T-cell (primary cell): ENCODE results near the gene HOXA7. TPM values are rescaled to one million over a fixed set of nuclear protein-coding genes. Genes with fewer than 3 reads are reported as not detected.

Experiments used
- ATAC-seq, 4 experiments: fragments of 200-7000 bp in 3 of 4; fragments of 150-1000 bp in 1 of 4; cut with Tn5 transposase; replicated peaks in 1 of 4; 1 replicate in 3 of 4; 2 replicates in 1 of 4; pipeline ENCODE4 v1.10.0; 2021; ENCODE audit warnings: moderate library complexity in 3 of 4, mild to moderate bottlenecking in 2 of 4, moderate number of reproducible peaks in 1 of 4
- CTCF ChIA-PET, 2 donors: fragments of 300-600 bp; sonication (Branson Sonifier 250); formaldehyde crosslinking; loops; one replicate each; lab custom pipeline; 2022; ENCODE audit warnings: antibody characterized with exemption in 2 of 2; lab: Charles Lee
- POLR2A ChIA-PET, 2 donors: fragments of 300-600 bp; sonication (Branson Sonifier 250); formaldehyde crosslinking; loops; one replicate each; lab custom pipeline; 2022; ENCODE audit warnings: antibody characterized with exemption in 2 of 2; lab: Charles Lee
- DNase-seq, 35 experiments: peaks; one replicate each; pipeline versions ENCODE4 v3.0.0 to v3.0.0-alpha.2; 2013 to 2023
- H3K27ac ChIP-seq: one replicate; pipeline ENCODE4 v1.5.1; 2013; ENCODE audit warnings: low read length
- H3K27me3 ChIP-seq, 2 experiments: replicated peaks in 1 of 2; 1 replicate in 1 of 2; 2 replicates in 1 of 2; pipeline versions ENCODE4 v1.6.1 to v1.7.0; 2013; ENCODE audit warnings: low read length in 1 of 2, mixed read lengths in 1 of 2; ENCODE audit not compliant: control insufficient read depth in 2 of 2, insufficient read depth in 2 of 2; ENCODE audit errors: extremely low read depth in 1 of 2
- H3K36me3 ChIP-seq, 2 donors: 1 replicate in 1 of 2; 2 replicates in 1 of 2; pipeline versions ENCODE4 v1.6.1 to v1.7.0; 2013; ENCODE audit warnings: low read length in 1 of 2; ENCODE audit not compliant: control insufficient read depth in 2 of 2, insufficient read depth in 1 of 2; ENCODE audit errors: extremely low read depth in 1 of 2
- H3K4me1 ChIP-seq, 2 experiments: 1 replicate in 1 of 2; 2 replicates in 1 of 2; pipeline versions ENCODE4 v1.6.1 to v1.7.0; 2013; ENCODE audit warnings: low read length in 2 of 2, mixed read lengths in 1 of 2; ENCODE audit not compliant: insufficient read depth in 2 of 2, control insufficient read depth in 1 of 2; ENCODE audit errors: extremely low read depth in 1 of 2
- H3K4me3 ChIP-seq, 2 donors: 1 replicate in 1 of 2; 2 replicates in 1 of 2; pipeline versions ENCODE4 v1.5.1 to v1.7.0; 2013; ENCODE audit warnings: mild to moderate bottlenecking in 2 of 2, low read length in 1 of 2, moderate library complexity in 1 of 2; ENCODE audit not compliant: control insufficient read depth in 1 of 2; ENCODE audit errors: extremely low read depth in 1 of 2
- H3K9me3 ChIP-seq: 2 replicates; pipeline ENCODE4 v1.7.0; 2013
- H3K27ac Mint-ChIP-seq, 2 donors: one replicate each; pipeline ENCODE4 v1.8.0; 2020 to 2021; ENCODE audit warnings: mild to moderate bottlenecking in 2 of 2, mixed read lengths in 2 of 2
- H3K27me3 Mint-ChIP-seq, 2 donors: one replicate each; pipeline ENCODE4 v1.8.0; 2021 to 2022; ENCODE audit warnings: mixed read lengths in 2 of 2
- H3K36me3 Mint-ChIP-seq: one replicate; pipeline ENCODE4 v1.8.0; 2021; ENCODE audit warnings: mixed read lengths
- H3K4me1 Mint-ChIP-seq, 3 donors: one replicate each; pipeline ENCODE4 v1.8.0; 2020 to 2022; ENCODE audit warnings: mixed read lengths in 3 of 3, mild to moderate bottlenecking in 1 of 3
- H3K4me3 Mint-ChIP-seq, 3 donors: one replicate each; pipeline ENCODE4 v1.8.0; 2020 to 2022; ENCODE audit warnings: mild to moderate bottlenecking in 3 of 3, mixed read lengths in 3 of 3, moderate library complexity in 3 of 3
- H3K9me3 Mint-ChIP-seq, 3 donors: one replicate each; pipeline ENCODE4 v1.8.0; 2020 to 2022; ENCODE audit warnings: mixed read lengths in 3 of 3
- WGBS: methylation state at CpG from one replicate; pipeline ENCODE4 v1.1.5; 2013; ENCODE audit warnings: missing lambda C conversion rate; ENCODE audit not compliant: insufficient coverage; 5-methylcytosine and 5-hydroxymethylcytosine counted together
- total RNA-seq, 35 experiments: library from RNA in 6 of 35; stranded (reverse) in 6 of 35; fragments of 120-200 nt in 1 of 35; gene quantifications; one replicate each; pipeline versions ENCODE4 v1.2.1 to v1.2.4 and lab custom pipeline; 2013 to 2026

HOXA7 gene
- total RNA-seq, 5 donors from 2014 or later (not counting 1 experiment from before 2014, with no cell fraction given) = 0.67 TPM; not detected in 4

DNA sequence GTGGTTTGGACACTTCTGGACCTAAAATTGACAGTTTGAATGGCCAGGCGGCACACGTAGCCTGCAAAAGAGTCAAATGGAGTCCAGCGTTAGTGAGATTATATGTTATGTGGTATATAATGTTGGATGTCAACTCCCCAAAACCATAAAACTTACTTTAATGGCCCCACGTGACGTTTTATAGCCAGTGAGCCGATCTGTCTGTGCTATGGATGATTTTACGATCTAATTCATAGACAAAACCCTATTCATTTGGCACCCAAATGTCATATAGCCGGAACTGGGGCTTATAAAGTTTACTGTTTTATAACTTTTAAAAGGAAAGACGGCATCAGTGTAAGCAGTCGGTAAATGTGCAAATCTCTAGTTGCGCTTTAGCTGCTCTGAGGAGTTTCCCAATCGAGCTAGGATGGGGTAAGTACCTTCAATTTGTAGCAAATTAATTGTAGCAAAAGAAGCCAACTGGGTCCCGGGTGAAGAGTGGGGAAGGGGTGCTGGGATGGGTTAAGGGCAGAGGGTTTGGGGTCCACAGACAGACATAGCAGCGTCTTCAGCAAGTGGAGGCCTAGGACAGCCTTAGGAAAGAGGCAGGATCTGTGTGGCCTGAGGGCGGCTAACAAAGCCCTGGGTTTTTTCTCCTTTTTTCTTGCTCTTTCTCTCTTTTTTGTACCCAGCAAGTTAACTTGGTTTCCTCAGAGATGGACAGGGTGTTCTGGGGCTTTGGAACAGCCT lies 16.2 kb downstream of the HOXA7 start:
- Histone ChIP-seq H3K9me3 (no peaks in the 10 kb centered on the region), H3K27me3 (peaks cover 0 to 53% of the 10 kb centered on the region in 2 experiments), H3K27ac (no peak overlapping the region), H3K36me3 (no peaks in the 10 kb centered on the region), H3K4me3 (no peak overlapping the region), H3K4me1 (peaks cover 0 to 8% of the 10 kb centered on the region in 2 experiments)
- ChIA-PET CTCF (no interaction called here), POLR2A (no interaction called here)
- Mint-ChIP-seq H3K27me3 (peaks cover 38 to 64% of the 10 kb centered on the region in 2 donors), H3K4me3 (no peak overlapping the region), H3K27ac (no peak overlapping the region), H3K36me3 (no peaks in the 10 kb centered on the region), H3K9me3 (no peaks in the 10 kb centered on the region), H3K4me1 (peaks cover 0 to 10% (median 2%) of the 10 kb centered on the region in 3 donors)
- ATAC-seq = no peak
- 92% methylated on average over 5 of the region's 15 CpGs for WGBS
- no peak for DNase-seq

- H3K9me3 Mint-ChIP-seq = no peaks in the 10 kb centered on the region
- Histone ChIP-seq H3K36me3 (no peaks in the 10 kb centered on the region), H3K27me3 (peaks cover 0 to 46% of the 10 kb centered on the region in 2 experiments), H3K9me3 (no peaks in the 10 kb centered on the region), H3K4me1 (peaks cover 0 to 16% of the 10 kb centered on the region in 2 experiments), H3K4me3 (no peak overlapping the region), H3K27ac (no peak overlapping the region)
- CTCF ChIA-PET = no interaction called here
- WGBS = 98% methylated on average over 42 of the region's 53 CpGs
- H3K27me3 Mint-ChIP-seq = peaks cover 41 to 66% of the 10 kb centered on the region in 2 donors
- no peak overlapping the region for H3K4me3 Mint-ChIP-seq
- DNase-seq = no peak
- H3K27ac Mint-ChIP-seq = no peak overlapping the region
- H3K36me3 Mint-ChIP-seq = no peaks in the 10 kb centered on the region
- no peak for ATAC-seq
- H3K4me1 Mint-ChIP-seq = peaks cover 0 to 15% (median 3%) of the 10 kb centered on the region in 3 donors
- POLR2A ChIA-PET = no interaction called here
Observed at GRCh38 chr7:27139334-27140125, 16.9 kb downstream of the HOXA7 start.

- ChIA-PET POLR2A (no interaction called here), CTCF (no interaction called here)
- no peaks in the 10 kb centered on the region for H3K36me3 Mint-ChIP-seq
- Histone ChIP-seq H3K27me3 (peaks cover 0 to 40% of the 10 kb centered on the region in 2 experiments), H3K9me3 (no peaks in the 10 kb centered on the region), H3K27ac (no peak overlapping the region), H3K36me3 (no peaks in the 10 kb centered on the region), H3K4me1 (peaks cover 0 to 18% of the 10 kb centered on the region in 2 experiments), H3K4me3 (no peak overlapping the region)
- DNase-seq (no peak), ATAC-seq (no peak)
- no peak overlapping the region for H3K4me3 Mint-ChIP-seq
- peaks cover 0 to 15% (median 4%) of the 10 kb centered on the region in 3 donors for H3K4me1 Mint-ChIP-seq
- H3K27ac Mint-ChIP-seq = no peak overlapping the region
- peaks cover 37 to 66% of the 10 kb centered on the region in 2 donors for H3K27me3 Mint-ChIP-seq
- no peaks in the 10 kb centered on the region for H3K9me3 Mint-ChIP-seq
- WGBS = 98% methylated on average over 8 of the region's 11 CpGs
Observed at GRCh38 chr7:27138985-27139333, 17.5 kb downstream of the HOXA7 start.

- no peaks in the 10 kb centered on the region for H3K36me3 ChIP-seq
- Mint-ChIP-seq H3K9me3 (no peaks in the 10 kb centered on the region), H3K27me3 (peaks cover 41 to 68% of the 10 kb centered on the region in 2 donors), H3K36me3 (no peaks in the 10 kb centered on the region), H3K27ac (no peak overlapping the region), H3K4me3 (no peak overlapping the region), H3K4me1 (peaks cover 0 to 15% (median 4%) of the 10 kb centered on the region in 3 donors)
- ATAC-seq = no peak
- H3K27me3 ChIP-seq = peaks cover 0 to 38% of the 10 kb centered on the region in 2 experiments
- DNase-seq = no peak
- POLR2A ChIA-PET = no interaction called here
- CTCF ChIA-PET = no interaction called here
- H3K9me3 ChIP-seq = no peaks in the 10 kb centered on the region
- H3K27ac ChIP-seq = no peak overlapping the region
- no CpG with 5 or more reads among the region's 1 CpG for WGBS
- H3K4me1 ChIP-seq = peaks cover 0 to 18% of the 10 kb centered on the region in 2 experiments
- H3K4me3 ChIP-seq = no peak overlapping the region
Observed at GRCh38 chr7:27138472-27138871, 18.0 kb downstream of the HOXA7 start.

DNA sequence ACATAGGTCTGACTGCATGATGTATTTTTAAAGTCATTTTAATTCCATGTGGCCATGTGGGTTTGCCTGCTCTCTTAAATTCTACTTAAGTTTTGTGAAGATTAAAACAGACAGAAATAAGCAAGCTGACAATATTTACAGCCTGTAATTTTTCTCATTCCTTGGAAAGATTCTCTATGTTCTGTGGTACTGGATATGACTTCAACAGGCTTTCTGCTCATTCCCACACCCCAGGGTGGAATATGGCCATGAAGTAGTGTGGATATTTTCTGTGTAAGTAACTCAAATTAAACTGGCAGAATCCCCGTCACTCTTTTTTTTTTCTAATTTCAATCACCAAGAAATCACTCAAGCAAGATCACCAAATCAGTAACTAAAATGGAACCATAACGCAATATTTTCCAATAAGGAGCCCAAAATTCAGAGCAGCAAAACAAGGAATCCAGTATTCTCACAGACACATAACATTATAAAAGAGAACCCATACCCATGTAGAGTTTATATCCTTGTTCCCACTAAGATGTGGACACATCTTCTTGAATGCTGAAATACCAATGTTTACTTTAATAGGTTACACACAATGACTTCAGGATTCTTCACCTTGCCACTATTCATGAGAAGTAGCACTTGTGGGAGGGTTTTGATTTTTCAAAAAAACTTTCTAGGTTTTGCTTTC lies 18.7 kb downstream of the HOXA7 start:
- CTCF ChIA-PET = interaction anchor here in 1 of 2 donors (0.5 kb wide), 2 partner anchors 467 to 1909 kb away, joined by 3 to 10 read pairs; partner anchors contain the start of gene NPVF
- ATAC-seq (no peak), DNase-seq (no peak)
- Mint-ChIP-seq H3K27ac (no peak overlapping the region), H3K4me3 (no peak overlapping the region), H3K27me3 (peaks cover 40 to 72% of the 10 kb centered on the region in 2 donors), H3K4me1 (peaks cover 0 to 15% (median 4%) of the 10 kb centered on the region in 3 donors), H3K36me3 (no peaks in the 10 kb centered on the region), H3K9me3 (no peaks in the 10 kb centered on the region)
- Histone ChIP-seq H3K27me3 (peaks cover 0 to 36% of the 10 kb centered on the region in 2 experiments), H3K36me3 (no peaks in the 10 kb centered on the region), H3K4me1 (peaks cover 0 to 18% of the 10 kb centered on the region in 2 experiments), H3K4me3 (no peak overlapping the region), H3K9me3 (no peaks in the 10 kb centered on the region), H3K27ac (no peak overlapping the region)
- WGBS = 100% methylated on average over 1 of the region's 2 CpGs
- POLR2A ChIA-PET = no interaction called here

DNA sequence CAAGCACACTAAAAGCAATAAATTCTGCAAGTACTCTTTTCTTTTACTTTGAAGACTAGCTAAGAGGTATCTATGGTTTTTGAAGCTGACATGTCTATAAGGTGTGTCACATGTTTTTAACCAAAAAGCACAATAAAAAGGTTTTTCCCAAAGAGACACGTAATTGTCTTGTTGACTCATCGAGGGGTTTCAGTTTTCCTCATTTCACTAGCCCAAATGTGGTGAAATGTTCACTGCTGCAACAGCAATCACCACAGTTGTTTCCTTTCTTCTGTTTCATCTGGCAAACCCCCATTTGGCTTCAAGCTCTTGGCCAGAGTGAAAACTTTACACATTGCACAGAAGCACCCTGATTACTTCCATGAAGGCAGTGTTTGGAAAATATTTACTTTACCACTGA lies 22.1 kb downstream of the HOXA7 start:
- 0% methylated on average over 1 of the region's 2 CpGs for WGBS
- DNase-seq (no peak), ATAC-seq (no peak)
- Mint-ChIP-seq H3K27me3 (peaks cover 29 to 63% of the 10 kb centered on the region in 2 donors), H3K36me3 (no peaks in the 10 kb centered on the region), H3K4me1 (peaks cover 0 to 15% (median 4%) of the 10 kb centered on the region in 3 donors), H3K9me3 (no peaks in the 10 kb centered on the region), H3K4me3 (no peak overlapping the region), H3K27ac (no peak overlapping the region)
- no peaks in the 10 kb centered on the region for H3K36me3 ChIP-seq
- ChIA-PET CTCF (interaction anchor here in 1 of 2 donors (1.0 to 1.3 kb wide), 2 partner anchors 14 to 469 kb away, joined by 3 to 4 read pairs; no protein-coding TSS in a partner anchor), POLR2A (no interaction called here)
- H3K27me3 ChIP-seq = peaks cover 0 to 25% of the 10 kb centered on the region in 2 experiments
- no peak overlapping the region for H3K27ac ChIP-seq
- peaks cover 4 to 19% of the 10 kb centered on the region in 2 experiments for H3K4me1 ChIP-seq
- no peaks in the 10 kb centered on the region for H3K9me3 ChIP-seq
- no peak overlapping the region for H3K4me3 ChIP-seq
